SK-N-SH treated with all-trans-retinoic acid at 6 μM for 48 hours (cell line): ENCODE results near the gene CPT1B.

Experiments
- CSDC2 ChIP-seq: fragments of 250-450 bp; sonication (Bioruptor Pico); IDR thresholded peaks from 2 replicates; pipeline ENCODE4 v1.5.0; 2020; ENCODE audit warnings: mild to moderate bottlenecking, moderate library complexity
- CSRNP3 ChIP-seq: fragments of 250-450 bp; sonication (Bioruptor Pico); IDR thresholded peaks from 2 replicates; pipeline ENCODE4 v1.5.1; 2021; ENCODE audit warnings: mild to moderate bottlenecking, moderate library complexity
- ESRRG ChIP-seq: fragments of 250-450 bp; sonication (Bioruptor Pico); IDR thresholded peaks from 2 replicates; pipeline ENCODE4 v1.6.1; 2021; ENCODE audit warnings: mild to moderate bottlenecking
- ISL1 ChIP-seq: fragments of 250-450 bp; sonication (Bioruptor Pico); IDR thresholded peaks from 2 replicates; pipeline ENCODE4 v2.1.2; 2022; ENCODE audit warnings: mild to moderate bottlenecking, moderate library complexity
- PATZ1 ChIP-seq: fragments of 250-450 bp; sonication (Bioruptor Pico); IDR thresholded peaks from 2 replicates; pipeline ENCODE4 v1.8.0; 2020; ENCODE audit warnings: mild to moderate bottlenecking, moderate library complexity, borderline replicate concordance
- RARB ChIP-seq: fragments of 250-450 bp; sonication (Bioruptor Pico); IDR thresholded peaks from 2 replicates; pipeline ENCODE4 v1.8.0; 2021; ENCODE audit warnings: mild to moderate bottlenecking, moderate library complexity
- TCF4 ChIP-seq: fragments of 250-450 bp; sonication (Bioruptor Pico); IDR thresholded peaks from 2 replicates; pipeline ENCODE4 v1.8.0; 2021; ENCODE audit warnings: mild to moderate bottlenecking, moderate library complexity, borderline replicate concordance
- ZC3H10 ChIP-seq: fragments of 250-450 bp; sonication (Bioruptor Pico); IDR thresholded peaks from 2 replicates; pipeline ENCODE4 v1.5.1; 2021; ENCODE audit warnings: mild to moderate bottlenecking, moderate library complexity
- ZFP3 ChIP-seq: fragments of 250-450 bp; sonication (Bioruptor Pico); IDR thresholded peaks from 2 replicates; pipeline ENCODE4 v1.5.0; 2020; ENCODE audit warnings: mild to moderate bottlenecking, moderate library complexity
- ZNF8 ChIP-seq: fragments of 450-650 bp; formaldehyde crosslinking; IDR thresholded peaks from 2 replicates; pipeline ENCODE4 v1.5.0; 2020; ENCODE audit warnings: mild to moderate bottlenecking, moderate library complexity

GRCh38 chr22:50603511-50604255 is 25.5 kb upstream of the CPT1B start:
- no peak for TF ChIP-seq TCF4 (CRISPR knock-in tag)
- TF ChIP-seq CSRNP3 (CRISPR knock-in tag), result no peak
- no peak for TF ChIP-seq CSDC2 (CRISPR knock-in tag)
- TF ChIP-seq ZNF8 (CRISPR knock-in tag), result no peak
- no peak for TF ChIP-seq ISL1
- no peak for TF ChIP-seq RARB
- no peak for TF ChIP-seq ZC3H10 (CRISPR knock-in tag)
- TF ChIP-seq ZFP3, result no peak
- TF ChIP-seq PATZ1 (CRISPR knock-in tag), result no peak
- TF ChIP-seq ESRRG (CRISPR knock-in tag), result no peak
